Measurements from ENCODE around the gene CAPN2. TPM values are rescaled to one million over a fixed set of nuclear protein-coding genes. Genes with fewer than 3 reads are reported as not detected.
"Not testable (repeated sequence)": the region's sequence is repeated elsewhere in the genome, so short reads cannot be mapped to it uniquely, and the experiment has no call there.

The CAPN2 gene
- total RNA-seq, 2 experiments from 2014 or later: not detected

GRCh38 chr1:223815020-223815853 lies 102.9 kb downstream of the CAPN2 start:
- no TSS peak for BruUV-seq (replicated peaks)
- Histone ChIP-seq H2AFZ (ENCODE audit: low read length) (no peak overlapping the region), H3K36me3 (ENCODE audit: insufficient read depth, low read length) (peaks cover 43% of the 10 kb centered on the region), H4K20me1 (ENCODE audit: insufficient read depth, low read length) (no peaks in the 10 kb centered on the region), H3K9me2 (ENCODE audit: insufficient read depth, low read length) (no peaks in the 10 kb centered on the region), H3K79me2 (ENCODE audit: insufficient read depth, low read depth, low read length) (no peaks in the 10 kb centered on the region), H3K27ac (ENCODE audit: low read depth, low read length, poor library complexity, severe bottlenecking) (no peak overlapping the region), H3K9me3 (ENCODE audit: low read length) (no peaks in the 10 kb centered on the region), H3K4me3 (ENCODE audit: low read depth, low read length, poor library complexity, severe bottlenecking) (no peak overlapping the region), H3K4me1 (ENCODE audit: insufficient read depth, low read length, poor library complexity, severe bottlenecking) (peaks cover 15% of the 10 kb centered on the region), H3K4me2 (ENCODE audit: low read length) (no peak overlapping the region)
- intact Hi-C loops (cut with micrococcal nuclease; ENCODE audit: unreplicated experiment): no loop called here
- DNase-seq (ENCODE audit: low spot score): no peak
- ChIA-PET POLR2A (interaction anchor here (2.1 kb wide), 1 partner anchor 9 kb away, joined by 5 read pairs; no protein-coding TSS in a partner anchor), CTCF (ENCODE audit: unreplicated experiment) (interaction anchor here (0.6 kb wide), 1 partner anchor 114 kb away, joined by 3 read pairs; no protein-coding TSS in a partner anchor)
- no peak for TF ChIP-seq EZH2phosphoT487 (IDR thresholded peaks at IDR 0.05; ENCODE audit: borderline replicate concordance, low read depth, low read length)
- TF ChIP-seq, protein P1, sequence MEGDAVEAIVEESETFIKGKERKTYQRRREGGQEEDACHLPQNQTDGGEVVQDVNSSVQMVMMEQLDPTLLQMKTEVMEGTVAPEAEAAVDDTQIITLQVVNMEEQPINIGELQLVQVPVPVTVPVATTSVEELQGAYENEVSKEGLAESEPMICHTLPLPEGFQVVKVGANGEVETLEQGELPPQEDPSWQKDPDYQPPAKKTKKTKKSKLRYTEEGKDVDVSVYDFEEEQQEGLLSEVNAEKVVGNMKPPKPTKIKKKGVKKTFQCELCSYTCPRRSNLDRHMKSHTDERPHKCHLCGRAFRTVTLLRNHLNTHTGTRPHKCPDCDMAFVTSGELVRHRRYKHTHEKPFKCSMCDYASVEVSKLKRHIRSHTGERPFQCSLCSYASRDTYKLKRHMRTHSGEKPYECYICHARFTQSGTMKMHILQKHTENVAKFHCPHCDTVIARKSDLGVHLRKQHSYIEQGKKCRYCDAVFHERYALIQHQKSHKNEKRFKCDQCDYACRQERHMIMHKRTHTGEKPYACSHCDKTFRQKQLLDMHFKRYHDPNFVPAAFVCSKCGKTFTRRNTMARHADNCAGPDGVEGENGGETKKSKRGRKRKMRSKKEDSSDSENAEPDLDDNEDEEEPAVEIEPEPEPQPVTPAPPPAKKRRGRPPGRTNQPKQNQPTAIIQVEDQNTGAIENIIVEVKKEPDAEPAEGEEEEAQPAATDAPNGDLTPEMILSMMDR (conservative IDR thresholded peaks at IDR 0.05; ENCODE audit: low read length): no peak

DNA sequence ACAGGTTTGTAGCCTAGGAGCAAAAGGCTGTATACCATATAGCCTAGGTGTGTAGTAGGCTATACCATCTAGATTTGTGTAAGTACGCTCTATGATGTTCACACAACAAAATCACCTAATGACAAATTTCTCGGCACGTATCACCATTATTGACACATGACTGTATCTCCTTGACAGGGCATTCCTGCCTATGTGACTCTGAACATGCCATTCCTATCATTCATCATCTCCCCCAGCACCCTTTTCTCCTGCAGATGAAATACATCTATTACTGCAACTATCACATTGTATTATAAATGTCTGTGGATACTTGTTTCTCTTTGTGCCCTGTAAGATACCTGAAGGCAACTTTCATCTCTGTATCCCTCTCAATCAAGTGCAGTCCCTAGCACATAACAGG lies 103.5 kb downstream of the CAPN2 start:
- TF ChIP-seq, protein P1 (conservative IDR thresholded peaks at IDR 0.05; ENCODE audit: low read length): no peak
- no peak for TF ChIP-seq EZH2phosphoT487 (IDR thresholded peaks at IDR 0.05; ENCODE audit: borderline replicate concordance, low read depth, low read length)
- H3K27ac ChIP-seq (ENCODE audit: low read depth, low read length, poor library complexity, severe bottlenecking): no peak overlapping the region
- DNase-seq (ENCODE audit: low spot score): no peak
- no peak overlapping the region for H3K4me3 ChIP-seq (ENCODE audit: low read depth, low read length, poor library complexity, severe bottlenecking)
- no peaks in the 10 kb centered on the region for H3K9me3 ChIP-seq (ENCODE audit: low read length)
- no peaks in the 10 kb centered on the region for H3K79me2 ChIP-seq (ENCODE audit: insufficient read depth, low read depth, low read length)
- BruUV-seq (replicated peaks): no TSS peak
- ChIA-PET POLR2A (interaction anchor here (2.1 kb wide), 1 partner anchor 8 kb away, joined by 5 read pairs; no protein-coding TSS in a partner anchor), CTCF (ENCODE audit: unreplicated experiment) (interaction anchor here (0.6 kb wide), 1 partner anchor 115 kb away, joined by 3 read pairs; no protein-coding TSS in a partner anchor)
- H3K4me2 ChIP-seq (ENCODE audit: low read length): no peak overlapping the region
- no peaks in the 10 kb centered on the region for H3K9me2 ChIP-seq (ENCODE audit: insufficient read depth, low read length)
- H3K4me1 ChIP-seq (ENCODE audit: insufficient read depth, low read length, poor library complexity, severe bottlenecking): peaks cover 15% of the 10 kb centered on the region
- H4K20me1 ChIP-seq (ENCODE audit: insufficient read depth, low read length): no peaks in the 10 kb centered on the region
- no peak overlapping the region for H2AFZ ChIP-seq (ENCODE audit: low read length)
- H3K36me3 ChIP-seq (ENCODE audit: insufficient read depth, low read length): peaks cover 43% of the 10 kb centered on the region
- intact Hi-C loops (cut with micrococcal nuclease; ENCODE audit: unreplicated experiment): no loop called here

GRCh38 chr1:223817265-223817664 lies 104.9 kb downstream of the CAPN2 start:
- H3K9me3 ChIP-seq (ENCODE audit: low read length); H3K4me3 ChIP-seq (ENCODE audit: low read depth, low read length, poor library complexity, severe bottlenecking); H3K27ac ChIP-seq (ENCODE audit: low read depth, low read length, poor library complexity, severe bottlenecking); BruUV-seq (replicated peaks); H3K4me2 ChIP-seq (ENCODE audit: low read length); H3K9me2 ChIP-seq (ENCODE audit: insufficient read depth, low read length); DNase-seq (ENCODE audit: low spot score); H2AFZ ChIP-seq (ENCODE audit: low read length); CTCF ChIA-PET (ENCODE audit: unreplicated experiment); intact Hi-C loops (cut with micrococcal nuclease; ENCODE audit: unreplicated experiment); H3K79me2 ChIP-seq (ENCODE audit: insufficient read depth, low read depth, low read length); H4K20me1 ChIP-seq (ENCODE audit: insufficient read depth, low read length): not testable (repeated sequence)
- Histone ChIP-seq H3K36me3 (ENCODE audit: insufficient read depth, low read length) (peaks cover 37% of the 10 kb centered on the region), H3K4me1 (ENCODE audit: insufficient read depth, low read length, poor library complexity, severe bottlenecking) (peaks cover 15% of the 10 kb centered on the region)
- POLR2A ChIA-PET: interaction anchor here (1.1 kb wide), 1 partner anchor 13 kb away, joined by 6 read pairs; no protein-coding TSS in a partner anchor

All from OCI-LY7 (cell line).